ENCODE measurements around the gene SCN8A.

- TF ChIP-seq CTCF (IDR thresholded peaks at IDR 0.05; ENCODE audit: low read length) = no peak
- TF ChIP-seq EZH2 (optimal IDR thresholded peaks at IDR 0.05; ENCODE audit: low read depth, low read length) = no peak
- TF ChIP-seq EZH2phosphoT487 (IDR thresholded peaks at IDR 0.05; ENCODE audit: low read length) = no peak
Measured at GRCh38 chr12:51687614-51688013, 96.6 kb downstream of the SCN8A start.

Measured in MM.1S (cell line).